Nephron progenitor cell (in vitro differentiated cells): ENCODE measurements around the gene TOE1.

Experiments
- DNase-seq: peaks from one replicate; pipeline ENCODE4 v3.0.0; 2021
- H3K27ac Mint-ChIP-seq: 2 replicates; pipeline ENCODE4 v1.8.0; 2021; ENCODE audit warnings: mild to moderate bottlenecking, moderate library complexity, mixed read lengths
- H3K27me3 Mint-ChIP-seq: 2 replicates; pipeline ENCODE4 v1.8.0; 2021; ENCODE audit warnings: mild to moderate bottlenecking, low read depth, mixed read lengths; ENCODE audit not compliant: poor library complexity
- H3K36me3 Mint-ChIP-seq: 2 replicates; pipeline ENCODE4 v1.8.0; 2021; ENCODE audit warnings: low read depth, mixed read lengths
- H3K4me1 Mint-ChIP-seq: 2 replicates; pipeline ENCODE4 v1.8.0; 2021; ENCODE audit warnings: mixed read lengths
- H3K4me3 Mint-ChIP-seq: 2 replicates; pipeline ENCODE4 v1.8.0; 2021; ENCODE audit warnings: mild to moderate bottlenecking, moderate library complexity, mixed read lengths
- H3K9me3 Mint-ChIP-seq: 2 replicates; pipeline ENCODE4 v1.8.0; 2021; ENCODE audit warnings: mild to moderate bottlenecking, moderate library complexity, mixed read lengths
- CTCF ChIP-seq: fragments of 200-600 bp; sonication (generic); IDR thresholded peaks from 2 replicates; pipeline ENCODE4 v1.5.0; 2021; ENCODE audit warnings: antibody characterized with exemption

Gene TOE1

GRCh38 chr1:45300669-45300997 lies 39.3 kb upstream of the TOE1 start:
- H3K4me1 Mint-ChIP-seq = peaks cover 65% of the 10 kb centered on the region
- no peak for DNase-seq
- no peak for TF ChIP-seq CTCF
- H3K27me3 Mint-ChIP-seq = peaks cover 5% of the 10 kb centered on the region
- H3K27ac Mint-ChIP-seq = no peak overlapping the region
- no peaks in the 10 kb centered on the region for H3K36me3 Mint-ChIP-seq
- H3K9me3 Mint-ChIP-seq = no peaks in the 10 kb centered on the region
- H3K4me3 Mint-ChIP-seq = no peak overlapping the region

GRCh38 chr1:45302505-45303150 lies 37.3 kb upstream of the TOE1 start:
- peak overlapping the region; percentile 88 for H3K4me3 Mint-ChIP-seq
- no peaks in the 10 kb centered on the region for H3K36me3 Mint-ChIP-seq
- no peak for TF ChIP-seq CTCF
- H3K4me1 Mint-ChIP-seq = peaks cover 70% of the 10 kb centered on the region
- DNase-seq = no peak
- peaks cover 5% of the 10 kb centered on the region for H3K27me3 Mint-ChIP-seq
- no peaks in the 10 kb centered on the region for H3K9me3 Mint-ChIP-seq
- no peak overlapping the region for H3K27ac Mint-ChIP-seq

GRCh38 chr1:45303520-45304310 lies 36.3 kb upstream of the TOE1 start:
- H3K4me3 Mint-ChIP-seq = peak overlapping the region; percentile 88
- H3K36me3 Mint-ChIP-seq = no peaks in the 10 kb centered on the region
- DNase-seq = peak; percentile 99
- TF ChIP-seq CTCF = peak; percentile 48
- peaks cover 60% of the 10 kb centered on the region for H3K4me1 Mint-ChIP-seq
- H3K9me3 Mint-ChIP-seq = no peaks in the 10 kb centered on the region
- peak overlapping the region; percentile 98 for H3K27ac Mint-ChIP-seq
- no peaks in the 10 kb centered on the region for H3K27me3 Mint-ChIP-seq

GRCh38 chr1:45304311-45305081 lies 35.5 kb upstream of the TOE1 start:
- Mint-ChIP-seq H3K9me3 (peaks cover under 1% of the 10 kb centered on the region), H3K4me1 (peaks cover 60% of the 10 kb centered on the region), H3K36me3 (no peaks in the 10 kb centered on the region), H3K4me3 (peak overlapping the region; percentile 88), H3K27me3 (no peaks in the 10 kb centered on the region), H3K27ac (peak overlapping the region; percentile 98)
- DNase-seq = no peak
- TF ChIP-seq CTCF = no peak

GRCh38 chr1:45305231-45305630 lies 34.7 kb upstream of the TOE1 start:
- H3K4me3 Mint-ChIP-seq = peak overlapping the region; percentile 88
- no peak for TF ChIP-seq CTCF
- peak overlapping the region; percentile 94 for H3K27ac Mint-ChIP-seq
- peaks cover 56% of the 10 kb centered on the region for H3K4me1 Mint-ChIP-seq
- peaks cover 5% of the 10 kb centered on the region for H3K9me3 Mint-ChIP-seq
- no peak for DNase-seq
- H3K36me3 Mint-ChIP-seq = no peaks in the 10 kb centered on the region
- no peaks in the 10 kb centered on the region for H3K27me3 Mint-ChIP-seq
